Astrocyte of the cerebellum (primary cell): ENCODE results near the gene SLC25A26.
A peak's percentile ranks its signal among the peaks of the same experiment; 100 is the strongest.

Experiments used
- DNase-seq: peaks from one replicate; pipeline ENCODE4 v3.0.0-alpha.2; 2011; ENCODE audit warnings: low read depth
- H3K4me3 ChIP-seq: 2 replicates; pipeline ENCODE4 v1.5.1; 2011; ENCODE audit warnings: mild to moderate bottlenecking, low read depth, low read length, moderate library complexity
- in situ Hi-C: cut with HindIII; loops from 2 replicates; pipeline ENCODE4 v1.10.0; 2017; ENCODE audit warnings: low sequenced_read_pairs
- TF ChIP-seq, protein P1 (sequence below): IDR thresholded peaks from 2 replicates; pipeline ENCODE4 v1.5.1; 2012; ENCODE audit warnings: low read length, low read depth, moderate library complexity, mild to moderate bottlenecking; ENCODE audit errors: missing control alignments

Gene SLC25A26

GRCh38 chr3:66220602-66221377 is at the start of gene SLC25A26:
TSS of gene SLC25A26 (plus strand) at chr3:66221001. CDS start at chr3:66221095, 94 bp downstream.
- peak; percentile 96 for DNase-seq
- H3K4me3 ChIP-seq, result peak within 1 kb of the TSS; percentile 75
- TF ChIP-seq, protein P1, sequence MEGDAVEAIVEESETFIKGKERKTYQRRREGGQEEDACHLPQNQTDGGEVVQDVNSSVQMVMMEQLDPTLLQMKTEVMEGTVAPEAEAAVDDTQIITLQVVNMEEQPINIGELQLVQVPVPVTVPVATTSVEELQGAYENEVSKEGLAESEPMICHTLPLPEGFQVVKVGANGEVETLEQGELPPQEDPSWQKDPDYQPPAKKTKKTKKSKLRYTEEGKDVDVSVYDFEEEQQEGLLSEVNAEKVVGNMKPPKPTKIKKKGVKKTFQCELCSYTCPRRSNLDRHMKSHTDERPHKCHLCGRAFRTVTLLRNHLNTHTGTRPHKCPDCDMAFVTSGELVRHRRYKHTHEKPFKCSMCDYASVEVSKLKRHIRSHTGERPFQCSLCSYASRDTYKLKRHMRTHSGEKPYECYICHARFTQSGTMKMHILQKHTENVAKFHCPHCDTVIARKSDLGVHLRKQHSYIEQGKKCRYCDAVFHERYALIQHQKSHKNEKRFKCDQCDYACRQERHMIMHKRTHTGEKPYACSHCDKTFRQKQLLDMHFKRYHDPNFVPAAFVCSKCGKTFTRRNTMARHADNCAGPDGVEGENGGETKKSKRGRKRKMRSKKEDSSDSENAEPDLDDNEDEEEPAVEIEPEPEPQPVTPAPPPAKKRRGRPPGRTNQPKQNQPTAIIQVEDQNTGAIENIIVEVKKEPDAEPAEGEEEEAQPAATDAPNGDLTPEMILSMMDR, result no peak
- in situ Hi-C loops, result no loop called here

GRCh38 chr3:66172394-66172793 is 48.4 kb upstream of the SLC25A26 start:
- H3K4me3 ChIP-seq, result no peak overlapping the region
- no peak for DNase-seq
- in situ Hi-C loops, result no loop called here
- TF ChIP-seq, protein P1, result no peak

GRCh38 chr3:66177026-66177425 is 43.8 kb upstream of the SLC25A26 start:
- DNase-seq, result no peak
- TF ChIP-seq, protein P1, result no peak
- in situ Hi-C loops, result no loop called here
- no peak overlapping the region for H3K4me3 ChIP-seq

DNA sequence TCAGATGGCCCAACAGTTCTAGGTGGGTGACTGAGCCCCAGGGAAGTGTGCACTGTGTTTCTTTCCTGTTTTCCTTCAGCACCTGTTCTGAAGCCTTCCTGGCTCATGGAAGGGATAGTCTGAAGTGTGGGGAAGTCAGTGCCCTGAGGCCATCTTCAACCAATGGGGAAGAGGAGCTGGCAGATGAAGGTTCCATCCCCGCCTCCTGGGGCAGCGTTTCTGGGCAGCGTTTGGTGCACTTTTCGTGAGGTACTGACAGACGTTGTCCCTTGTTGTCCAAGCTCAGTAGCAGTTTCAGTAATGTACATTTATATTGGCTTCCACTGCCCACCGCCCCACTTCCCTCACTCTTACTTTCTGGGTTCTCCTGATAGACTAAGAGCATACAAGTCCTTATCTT is 42.6 kb upstream of the SLC25A26 start:
- in situ Hi-C loops, result no loop called here
- DNase-seq, result no peak
- H3K4me3 ChIP-seq, result no peak overlapping the region
- TF ChIP-seq, protein P1, result no peak

- DNase-seq, result no peak
- TF ChIP-seq, protein P1, result no peak
- in situ Hi-C loops, result no loop called here
Measured at GRCh38 chr3:66179793-66180192, 41.0 kb upstream of the SLC25A26 start.

GRCh38 chr3:66181764-66182163 is 39.0 kb upstream of the SLC25A26 start:
- no peak overlapping the region for H3K4me3 ChIP-seq
- in situ Hi-C loops, result no loop called here
- TF ChIP-seq, protein P1, result no peak
- DNase-seq, result no peak

More at GRCh38 chr3:66179793-66180192, 41.0 kb upstream of the SLC25A26 start:
- no peak overlapping the region for H3K4me3 ChIP-seq
